GM18873 (cell line): ENCODE measurements around the gene APOBEC2.

Source experiments
- ATAC-seq: cut with Tn5 transposase; IDR thresholded peaks from one replicate; pipeline ENCODE4 v1.9.1; 2021; ENCODE audit warnings: mild to moderate bottlenecking, moderate library complexity, moderate number of reproducible peaks; ENCODE audit not compliant: unreplicated experiment, low FRiP score

APOBEC2 gene

GRCh38 chr6:41037107-41037900 lies 15.7 kb upstream of the APOBEC2 start:
- ATAC-seq: no peak

DNA sequence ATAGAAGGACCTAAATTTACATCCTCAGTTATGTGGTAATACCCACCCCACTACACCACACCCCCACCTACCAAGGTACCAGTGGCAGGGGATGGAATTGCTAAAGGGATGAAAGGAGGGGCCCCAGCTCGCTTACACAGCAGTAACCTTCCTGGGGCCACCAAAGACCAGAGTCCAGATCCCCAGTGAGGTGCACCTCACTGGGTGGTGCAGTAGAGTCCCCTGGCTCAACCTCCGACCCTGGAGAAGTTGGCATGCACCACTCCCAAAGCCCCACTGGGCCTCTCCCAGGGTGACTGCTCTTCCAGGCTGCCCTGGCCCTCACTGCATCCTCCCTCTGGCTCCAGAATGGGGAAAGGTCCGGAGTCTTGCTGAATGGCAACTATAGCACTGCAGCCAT lies 14.8 kb upstream of the APOBEC2 start:
- ATAC-seq: no peak

DNA sequence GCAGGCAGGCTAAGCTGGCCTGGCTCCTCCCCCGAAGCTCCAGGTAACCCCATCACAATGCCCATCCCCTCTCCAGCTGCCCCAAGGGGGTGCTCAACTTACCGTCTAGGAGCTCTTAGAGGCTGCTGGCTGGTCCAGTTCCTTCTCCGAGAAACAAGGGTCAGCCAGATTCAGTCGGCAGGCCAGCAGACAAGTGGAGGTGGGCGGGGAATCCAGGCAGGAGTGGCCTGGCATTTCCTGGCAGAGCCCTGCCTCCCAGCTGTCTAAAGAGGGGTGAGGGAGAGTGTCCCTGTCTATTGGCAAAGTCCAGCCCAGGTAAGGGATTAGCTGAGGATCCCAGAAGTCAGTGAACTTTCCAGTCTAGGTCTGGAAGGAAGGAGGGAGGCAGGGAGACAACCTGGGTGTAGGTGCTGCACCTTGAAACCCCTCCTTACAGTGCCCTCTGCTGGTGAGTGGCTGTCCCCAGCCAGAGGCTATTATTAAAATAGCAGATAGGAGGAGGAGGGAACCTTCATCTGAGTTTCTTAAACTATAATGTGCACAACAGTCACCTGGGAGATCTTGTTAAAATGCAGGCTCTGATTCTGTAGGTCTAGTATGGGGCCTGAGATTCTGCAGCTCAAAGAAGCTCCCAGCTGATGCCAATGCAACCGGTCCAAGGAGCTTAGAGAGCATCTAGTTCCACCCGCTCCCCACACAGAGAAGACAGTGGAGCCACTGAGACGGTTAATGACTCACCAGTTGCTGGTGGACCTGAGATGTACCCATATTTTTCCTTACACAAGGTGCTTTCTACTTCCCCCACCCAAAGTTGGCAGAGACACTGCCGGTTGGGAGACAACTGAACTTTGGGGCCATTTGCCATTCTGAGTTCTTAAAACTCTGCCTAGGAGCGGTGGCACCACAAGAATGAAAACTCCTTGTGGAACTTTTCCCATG lies 13.7 kb upstream of the APOBEC2 start, which contains the start of gene UNC5CL:
Gene UNC5CL (minus strand): TSS at position 162 of the 939 bp plus-strand sequence. CDS start 4,147 bp downstream, outside the sequence.
- ATAC-seq: no peak

GRCh38 chr6:41040101-41040939 lies 12.7 kb upstream of the APOBEC2 start:
- ATAC-seq: no peak

GRCh38 chr6:41040940-41041536 lies 12.0 kb upstream of the APOBEC2 start:
- no peak for ATAC-seq

GRCh38 chr6:41042226-41043055 lies 10.6 kb upstream of the APOBEC2 start, which contains the start of gene TSPO2:
Gene TSPO2, plus strand, starts transcription at chr6:41042467. Its CDS starts 519 bp downstream, at chr6:41042986.
- no peak for ATAC-seq

GRCh38 chr6:41043151-41043550 lies 9.9 kb upstream of the APOBEC2 start:
- no peak for ATAC-seq

DNA sequence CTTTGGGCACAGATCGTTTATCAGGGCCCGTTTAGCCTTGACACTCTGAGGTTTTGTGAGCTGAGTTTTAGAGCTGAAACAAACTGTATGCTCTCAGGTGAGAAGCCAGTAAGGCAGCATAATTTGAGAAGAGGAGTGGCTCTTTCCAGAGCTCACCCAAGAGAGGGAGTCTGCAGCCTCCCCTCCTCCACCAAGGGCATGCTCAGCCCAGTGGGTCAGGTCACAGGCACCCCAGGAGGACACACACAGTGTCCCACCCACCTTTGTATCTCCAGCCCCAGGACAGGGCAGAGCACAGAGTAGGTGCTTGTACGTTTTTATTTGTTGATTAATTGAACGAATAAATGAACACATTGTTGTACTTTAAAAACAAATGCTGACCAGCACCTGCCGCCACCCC lies 7.3 kb upstream of the APOBEC2 start:
- no peak for ATAC-seq

- ATAC-seq: no peak
Observed at GRCh38 chr6:41046084-41046483, 6.9 kb upstream of the APOBEC2 start.

DNA sequence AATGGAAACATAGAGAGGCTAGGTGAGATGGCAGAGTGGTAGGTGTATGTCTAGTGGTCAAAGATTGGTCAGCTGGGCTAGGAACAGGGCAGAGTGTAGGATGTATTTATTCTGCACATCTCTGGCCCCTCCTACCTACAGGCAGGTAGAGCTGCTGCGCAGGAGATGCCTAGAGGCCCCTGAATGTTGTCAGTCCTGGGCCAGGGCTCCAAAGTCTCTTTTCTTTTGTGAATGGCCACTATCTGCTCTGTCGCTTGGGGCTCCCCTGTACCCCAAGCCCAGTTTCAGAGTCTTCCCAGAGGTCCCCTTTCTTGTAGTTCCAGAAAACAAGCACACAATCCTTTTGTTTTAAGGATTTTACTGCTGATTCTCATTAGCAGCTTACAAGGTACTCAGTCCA lies 5.7 kb upstream of the APOBEC2 start:
- ATAC-seq: no peak

GRCh38 chr6:41047745-41048732 lies 5.0 kb upstream of the APOBEC2 start:
- ATAC-seq: no peak

DNA sequence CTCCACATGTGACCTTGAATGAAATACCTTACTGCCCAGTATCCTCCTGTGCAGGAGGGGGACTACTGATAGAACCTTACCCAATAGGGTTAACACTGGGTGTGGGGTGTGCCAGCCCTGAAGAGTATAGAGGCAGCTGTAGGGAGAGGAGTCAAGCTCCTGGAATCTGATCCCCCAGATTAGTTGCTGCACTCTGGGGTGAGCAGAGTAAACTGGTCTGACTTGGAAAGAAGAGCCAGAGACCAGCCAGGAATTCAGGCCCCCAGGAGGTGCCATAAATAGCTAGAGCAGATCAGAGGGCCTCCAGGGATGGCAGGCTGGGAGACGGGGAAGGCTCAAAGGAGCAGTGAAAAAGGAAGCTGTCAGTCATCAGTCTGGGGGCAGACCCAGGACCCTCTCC lies 3.5 kb upstream of the APOBEC2 start:
- ATAC-seq: no peak

DNA sequence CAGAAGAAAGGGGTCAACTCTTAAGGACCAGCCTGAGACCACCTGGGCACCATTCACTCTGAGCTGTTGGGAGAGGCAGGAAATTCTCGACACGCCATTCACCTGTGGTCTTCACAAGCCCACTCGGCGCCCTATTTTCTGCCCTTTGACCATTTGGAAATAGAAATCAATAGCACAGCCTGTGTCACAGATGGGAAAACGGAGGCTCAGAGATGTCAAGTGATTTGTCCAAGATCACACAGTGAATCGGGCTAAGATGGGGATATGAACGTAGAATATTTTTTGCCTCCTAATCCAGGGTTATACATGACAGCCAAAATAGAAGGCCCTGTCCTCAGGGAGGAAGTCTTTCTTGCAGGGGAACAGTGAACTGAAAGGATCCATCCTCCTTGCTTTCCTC lies 3.0 kb upstream of the APOBEC2 start:
- no peak for ATAC-seq

- ATAC-seq: no peak
Observed at GRCh38 chr6:41050536-41050935, 2.5 kb upstream of the APOBEC2 start.

GRCh38 chr6:41051873-41052272 lies 1.1 kb upstream of the APOBEC2 start:
- ATAC-seq: no peak

- no peak for ATAC-seq
Observed at GRCh38 chr6:41054511-41054910, 1.5 kb downstream of the APOBEC2 start.

- ATAC-seq: no peak
Observed at GRCh38 chr6:41055149-41055548, 2.1 kb downstream of the APOBEC2 start.
